HuH-7 (cell line): ENCODE measurements around the gene SCEL.
"Not testable (repeated sequence)": the region's sequence is repeated elsewhere in the genome, so short reads cannot be mapped to it uniquely, and the experiment has no call there.

ENCODE experiments used
- DNase-seq: peaks from one replicate; pipeline ENCODE4 v3.0.0; 2011; ENCODE audit warnings: low spot score

Gene SCEL

DNA sequence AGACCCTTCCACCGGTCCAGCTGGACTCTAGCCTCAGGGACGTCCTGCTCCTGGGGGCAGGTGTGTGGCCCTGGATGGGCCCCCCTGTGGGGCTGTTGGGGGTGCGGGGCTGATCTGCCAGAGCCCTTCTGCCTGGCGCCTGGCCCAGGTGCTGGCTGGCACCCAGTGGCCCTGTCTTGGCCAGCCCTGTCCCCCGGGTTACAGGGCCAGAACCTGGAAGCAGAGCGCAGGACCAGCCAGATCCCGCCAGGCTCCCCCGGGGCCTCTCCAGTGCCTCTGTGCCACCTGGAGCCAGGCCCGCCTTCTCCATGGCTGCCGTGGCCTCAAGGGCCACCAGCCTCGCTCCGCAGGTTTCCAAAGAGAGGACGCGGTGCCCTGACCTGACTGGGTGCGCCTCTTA, 127.3 kb downstream of the SCEL start:
- not testable (repeated sequence) for DNase-seq

DNA sequence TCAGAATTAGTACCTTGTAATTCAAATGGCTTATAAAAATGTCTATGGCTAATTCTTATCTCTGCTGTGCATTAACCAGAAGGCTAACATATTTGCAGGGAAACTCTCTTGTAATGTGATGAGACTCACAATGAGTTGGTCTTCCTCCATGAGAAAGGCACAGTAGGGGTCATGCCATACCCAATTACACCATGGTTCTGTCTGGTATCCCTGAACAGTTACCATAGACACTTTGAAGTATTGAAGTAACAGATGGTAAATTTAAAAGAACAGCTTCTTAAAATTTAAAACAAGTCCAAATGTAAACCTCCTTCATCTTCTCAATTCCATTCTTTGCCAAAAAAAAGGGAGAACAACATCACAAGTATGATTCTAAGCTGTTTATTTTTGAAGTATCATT, 139.3 kb downstream of the SCEL start:
- no peak for DNase-seq

DNA sequence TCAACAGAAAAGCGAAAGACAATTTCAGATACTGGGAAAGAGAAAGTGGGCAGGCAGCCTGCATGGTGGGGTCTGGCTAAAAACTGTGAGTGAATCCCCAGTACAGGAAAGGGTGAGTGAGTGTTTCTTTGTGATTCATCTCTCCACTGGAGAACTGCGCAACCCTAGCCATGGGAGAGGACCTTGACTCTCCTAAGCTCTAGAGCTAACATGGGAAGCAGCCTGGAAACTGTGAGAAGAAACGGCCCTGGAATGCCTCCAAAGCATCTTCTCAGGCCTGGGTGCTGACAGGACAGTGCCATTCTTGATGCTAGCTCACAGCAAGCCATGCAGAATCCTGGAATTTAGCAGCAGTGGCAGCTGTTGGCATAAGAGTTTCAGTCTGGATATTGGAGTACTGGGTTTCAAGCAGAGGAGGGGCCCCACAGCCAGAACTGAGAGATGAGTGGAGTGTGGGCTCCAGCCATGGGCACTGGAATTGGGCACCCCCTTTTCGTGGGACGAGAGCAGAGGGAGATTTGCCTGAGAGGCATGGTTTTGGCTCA, 143.3 kb downstream of the SCEL start:
- no peak for DNase-seq

DNA sequence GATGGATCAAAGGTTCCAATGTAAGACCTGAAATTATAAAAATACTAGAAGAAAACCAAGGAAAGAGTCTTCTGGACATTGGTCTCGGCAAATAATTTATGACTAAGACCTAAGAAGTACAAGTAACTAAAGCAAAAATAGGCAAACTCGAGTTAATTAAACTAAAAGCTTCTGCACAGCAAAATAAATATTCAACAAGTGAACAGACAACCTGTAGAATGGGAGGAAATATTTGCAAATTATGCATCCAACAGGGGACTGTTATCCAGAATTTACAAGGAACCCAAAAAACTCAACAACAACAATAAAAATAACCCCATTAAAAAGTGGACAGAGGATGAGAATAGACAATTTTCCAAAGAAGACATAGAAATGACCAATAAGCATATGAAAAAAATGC, 152.3 kb downstream of the SCEL start:
- DNase-seq = no peak

DNA sequence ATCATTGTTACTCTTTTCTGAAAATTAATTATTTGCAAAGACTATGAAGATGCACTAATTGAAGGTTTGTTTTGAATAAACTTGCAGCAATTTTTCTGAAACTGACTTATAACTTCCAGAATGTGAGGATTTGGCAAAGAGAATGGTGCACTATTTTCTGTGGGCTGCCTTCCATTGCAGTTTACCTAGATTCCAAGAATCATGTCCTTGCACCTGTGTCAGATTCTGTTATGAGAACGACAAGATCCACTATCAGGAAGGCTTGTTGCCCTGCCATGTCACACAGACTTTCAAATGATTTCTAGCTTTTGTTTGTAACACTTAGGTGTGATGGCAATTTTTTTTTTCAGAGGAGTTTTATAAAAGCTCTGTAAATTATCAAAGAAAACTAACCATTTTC, 156.4 kb downstream of the SCEL start:
- no peak for DNase-seq

DNA sequence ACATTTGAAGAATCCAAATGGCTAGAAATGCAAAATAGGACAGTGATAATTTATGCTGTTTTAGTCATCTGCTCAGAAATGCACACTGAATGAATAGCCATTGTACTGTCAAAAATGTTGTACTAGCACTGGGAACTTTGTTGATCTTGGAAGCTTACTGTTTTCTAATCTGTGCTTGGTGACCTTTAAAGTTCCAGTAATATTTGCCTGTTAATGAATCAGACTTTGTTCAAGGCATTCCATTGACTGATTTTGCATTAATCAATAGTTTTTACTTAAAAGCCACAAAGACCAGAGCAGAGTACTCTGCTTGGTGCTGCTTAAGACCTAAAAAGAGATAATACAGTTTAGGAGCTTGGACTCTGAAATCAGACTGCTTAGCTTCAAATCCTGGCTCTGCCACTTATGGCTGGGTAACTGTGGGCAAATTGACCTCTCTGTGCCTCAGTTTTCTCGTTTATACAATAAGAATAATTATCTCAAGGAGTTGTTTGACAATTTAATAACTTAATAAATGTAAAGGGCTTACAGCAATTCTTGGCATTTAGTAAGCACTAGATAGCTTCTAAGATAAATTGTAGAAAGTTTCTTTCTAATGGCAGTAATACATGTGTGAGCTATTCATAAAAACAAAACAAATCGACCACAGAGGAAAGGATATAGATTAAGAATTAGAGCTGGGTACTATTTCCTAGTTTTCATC, 157.4 kb downstream of the SCEL start:
- no peak for DNase-seq

DNA sequence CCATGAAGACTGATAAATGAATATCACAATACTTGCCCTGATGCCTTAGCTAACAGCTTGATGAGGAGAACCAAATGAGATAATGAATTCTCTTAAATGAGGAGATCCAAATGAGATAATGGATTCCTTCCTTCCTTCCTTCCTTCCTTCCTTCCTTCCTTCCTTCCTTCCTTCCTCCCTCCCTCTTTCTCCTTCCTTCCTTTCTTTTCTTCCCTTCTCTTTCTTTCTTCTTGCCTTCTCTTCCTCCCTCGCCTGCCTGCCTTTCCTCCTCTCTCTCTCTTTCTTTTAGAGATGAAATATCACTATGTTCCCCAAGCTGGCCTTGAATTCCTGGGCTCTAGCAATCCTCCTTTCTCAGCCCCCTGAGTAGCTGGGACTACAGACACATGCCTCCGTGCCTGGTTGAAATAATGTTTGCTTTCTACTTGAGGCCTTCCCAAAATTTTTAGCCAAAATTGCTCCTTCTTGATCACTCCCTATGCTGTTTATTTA, 158.0 kb downstream of the SCEL start:
- DNase-seq = no peak
